Natural killer cell treated with Interleukin-12 subunit alpha and Interleukin-12 subunit beta and Interleukin-15 and Interleukin-18, amount 100 ng/mL, for 72 hours (primary cell): Measurements from ENCODE around the gene ZMIZ1. TPM values are rescaled to one million over a fixed set of nuclear protein-coding genes. Genes with fewer than 3 reads are reported as not detected.

ENCODE experiments used
- ATAC-seq, 2 donors: fragments of 150-1000 bp; cut with Tn5 transposase in 1 of 2; sonication (Bioruptor Pico), chemical (Tn5 transposase) in 1 of 2; 2 replicates each; pipeline ENCODE4 v1.10.0; 2021
- DNase-seq: peaks from one replicate; pipeline ENCODE4 v3.0.0; 2022; ENCODE audit warnings: low spot score
- H3K27ac Mint-ChIP-seq, 2 donors: 1 replicate in 1 of 2; 2 replicates in 1 of 2; pipeline ENCODE4 v1.8.0; 2022; ENCODE audit warnings: mixed read lengths in 2 of 2, mild to moderate bottlenecking in 1 of 2, moderate library complexity in 1 of 2
- H3K27me3 Mint-ChIP-seq, 2 donors: 1 replicate in 1 of 2; 2 replicates in 1 of 2; pipeline ENCODE4 v1.8.0; 2022; ENCODE audit warnings: mixed read lengths in 2 of 2
- H3K36me3 Mint-ChIP-seq: one replicate; pipeline ENCODE4 v1.8.0; 2022; ENCODE audit warnings: mixed read lengths
- H3K4me1 Mint-ChIP-seq, 2 donors: 1 replicate in 1 of 2; 2 replicates in 1 of 2; pipeline ENCODE4 v1.8.0; 2022; ENCODE audit warnings: low read depth in 2 of 2, mixed read lengths in 2 of 2, mild to moderate bottlenecking in 1 of 2
- H3K4me3 Mint-ChIP-seq: one replicate; pipeline ENCODE4 v1.8.0; 2022; ENCODE audit warnings: mixed read lengths
- H3K9me3 Mint-ChIP-seq: 2 replicates; pipeline ENCODE4 v1.8.0; 2022; ENCODE audit warnings: mixed read lengths
- total RNA-seq, 2 donors: library from RNA; stranded (reverse); gene quantifications; one replicate each; pipeline ENCODE4 v1.2.3, GENCODE V29; 2022

ZMIZ1 gene
- total RNA-seq, 2 donors from 2014 or later = 49.7 to 54.4 TPM

DNA sequence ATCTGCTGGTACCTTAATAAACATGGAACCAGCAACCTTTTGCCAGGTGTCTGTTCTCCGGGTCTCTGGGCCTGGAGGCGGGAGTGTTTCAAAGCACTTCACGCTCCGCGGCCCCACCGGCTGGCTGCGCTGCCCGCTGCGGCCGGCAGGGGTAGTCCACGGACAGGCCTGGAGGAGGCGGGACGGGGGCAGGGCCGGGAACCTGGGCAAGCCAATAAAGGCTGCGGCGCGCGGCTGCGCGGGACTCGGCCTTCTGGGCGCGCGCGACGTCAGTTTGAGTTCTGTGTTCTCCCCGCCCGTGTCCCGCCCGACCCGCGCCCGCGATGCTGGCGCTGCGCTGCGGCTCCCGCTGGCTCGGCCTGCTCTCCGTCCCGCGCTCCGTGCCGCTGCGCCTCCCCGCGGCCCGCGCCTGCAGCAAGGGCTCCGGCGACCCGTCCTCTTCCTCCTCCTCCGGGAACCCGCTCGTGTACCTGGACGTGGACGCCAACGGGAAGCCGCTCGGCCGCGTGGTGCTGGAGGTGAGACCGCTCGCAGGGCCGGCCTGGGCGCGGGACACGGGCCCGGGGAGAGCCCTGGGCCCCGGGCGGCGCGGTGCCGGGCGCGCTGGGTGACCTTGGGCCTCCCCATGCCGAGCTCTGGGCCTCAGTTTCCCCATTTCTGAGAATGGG is 278.6 kb downstream of the ZMIZ1 start, which contains the start of gene PPIF:
Gene PPIF (plus strand): TSS at position 244 of the 668 bp plus-strand sequence. CDS start 80 bp downstream, at position 324.
- H3K27me3 Mint-ChIP-seq = no peaks in the 10 kb centered on the region
- peaks cover 12% of the 10 kb centered on the region for H3K36me3 Mint-ChIP-seq
- peaks cover 41 to 44% of the 10 kb centered on the region in 2 donors for H3K4me1 Mint-ChIP-seq
- H3K4me3 Mint-ChIP-seq = peak within 1 kb of the TSS; percentile 94
- no peaks in the 10 kb centered on the region for H3K9me3 Mint-ChIP-seq
- ATAC-seq = peak; percentile 90 to 94
- DNase-seq = peak; percentile 96
- peak within 1 kb of the TSS; percentile 92 to 98 for H3K27ac Mint-ChIP-seq

DNA sequence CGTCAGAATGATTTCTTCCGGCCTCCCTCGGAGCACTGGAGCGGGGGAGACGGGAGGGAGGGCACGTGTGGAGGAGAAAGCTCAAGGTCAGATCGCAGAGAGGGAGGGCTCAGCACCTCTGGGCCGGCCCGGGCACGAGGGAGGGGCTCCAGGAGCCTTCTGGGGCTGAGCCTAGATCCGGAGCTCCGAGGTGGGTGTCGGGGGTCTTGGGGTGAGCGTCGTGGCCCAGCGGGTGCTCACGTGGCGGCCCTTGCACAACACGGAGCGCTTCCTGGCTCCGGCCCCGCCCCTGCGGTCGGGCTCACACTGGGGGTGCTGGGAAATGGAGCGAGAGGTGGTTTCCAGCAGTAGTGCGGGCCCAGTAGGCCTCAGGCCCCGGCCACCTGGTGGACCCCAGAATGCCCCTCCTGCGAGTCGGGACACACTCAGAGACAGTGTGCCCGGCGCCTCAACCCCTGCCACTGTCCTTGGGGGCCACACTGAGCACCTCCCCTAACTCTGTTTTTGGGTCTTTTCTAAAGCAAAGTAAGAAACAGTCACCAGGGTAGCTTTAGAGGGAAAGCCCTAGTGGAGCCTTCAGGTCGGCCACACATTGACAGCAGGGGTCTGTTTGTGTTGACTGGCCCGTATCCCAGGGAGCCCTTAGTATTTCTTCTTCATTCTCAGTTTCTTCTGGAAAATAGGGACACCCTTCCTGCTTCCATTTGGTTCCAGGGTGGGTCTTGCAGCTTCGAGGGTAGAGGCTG is 279.3 kb downstream of the ZMIZ1 start:
- no peaks in the 10 kb centered on the region for H3K9me3 Mint-ChIP-seq
- no peaks in the 10 kb centered on the region for H3K27me3 Mint-ChIP-seq
- peak; percentile 74 to 81 for ATAC-seq
- peaks cover 43 to 46% of the 10 kb centered on the region in 2 donors for H3K4me1 Mint-ChIP-seq
- peaks cover 14% of the 10 kb centered on the region for H3K36me3 Mint-ChIP-seq
- H3K4me3 Mint-ChIP-seq = peak overlapping the region; percentile 94
- peak overlapping the region; percentile 92 to 98 for H3K27ac Mint-ChIP-seq
- peak; percentile 92 for DNase-seq

DNA sequence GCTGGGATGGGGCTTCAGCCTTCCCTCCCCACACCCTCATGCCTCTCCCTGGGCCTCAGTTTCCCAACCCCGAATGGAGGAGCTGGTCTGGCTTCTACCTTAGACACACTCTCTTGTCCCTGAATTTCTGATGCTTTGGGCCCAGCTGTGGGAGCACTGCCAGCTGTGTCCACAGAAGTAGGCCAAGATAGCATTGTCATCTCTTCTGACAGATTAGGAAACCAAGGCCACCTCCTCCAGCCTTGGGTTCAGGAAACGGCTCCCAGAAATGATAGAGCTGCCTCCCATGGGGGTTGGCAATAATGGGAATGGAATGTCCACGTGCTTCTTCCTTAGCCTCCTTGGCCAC is 279.8 kb downstream of the ZMIZ1 start:
- H3K27ac Mint-ChIP-seq = peak overlapping the region; percentile 92 to 98
- peaks cover 19% of the 10 kb centered on the region for H3K36me3 Mint-ChIP-seq
- H3K27me3 Mint-ChIP-seq = no peaks in the 10 kb centered on the region
- peak overlapping the region; percentile 94 for H3K4me3 Mint-ChIP-seq
- ATAC-seq = no peak
- no peaks in the 10 kb centered on the region for H3K9me3 Mint-ChIP-seq
- H3K4me1 Mint-ChIP-seq = peaks cover 46 to 47% of the 10 kb centered on the region in 2 donors
- no peak for DNase-seq

DNA sequence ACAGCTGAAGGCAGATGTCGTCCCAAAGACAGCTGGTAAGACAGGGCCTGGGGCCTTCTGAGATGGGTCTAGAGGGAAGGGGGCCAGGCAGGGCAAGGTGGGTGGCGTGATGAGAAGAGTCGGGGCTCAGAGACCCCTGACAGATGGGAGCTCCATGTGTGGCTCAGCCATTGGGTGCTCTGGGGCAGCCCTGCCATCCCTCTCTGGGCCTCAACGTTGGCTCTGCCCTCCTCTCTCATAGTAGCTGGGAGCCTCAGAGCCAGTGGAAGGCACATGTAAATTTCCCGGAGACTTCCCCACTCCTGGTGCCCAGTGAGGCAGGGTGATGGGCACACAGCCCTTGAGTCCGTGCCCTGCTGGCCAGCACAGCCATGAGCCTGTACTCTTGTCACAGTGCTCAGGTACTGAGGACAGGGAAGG is 280.3 kb downstream of the ZMIZ1 start:
- ATAC-seq (no peak), DNase-seq (no peak)
- Mint-ChIP-seq H3K27ac (peak overlapping the region; percentile 92 to 98), H3K27me3 (no peaks in the 10 kb centered on the region), H3K36me3 (peaks cover 24% of the 10 kb centered on the region), H3K9me3 (no peaks in the 10 kb centered on the region), H3K4me3 (peak overlapping the region; percentile 94), H3K4me1 (peaks cover 46 to 48% of the 10 kb centered on the region in 2 donors)

DNA sequence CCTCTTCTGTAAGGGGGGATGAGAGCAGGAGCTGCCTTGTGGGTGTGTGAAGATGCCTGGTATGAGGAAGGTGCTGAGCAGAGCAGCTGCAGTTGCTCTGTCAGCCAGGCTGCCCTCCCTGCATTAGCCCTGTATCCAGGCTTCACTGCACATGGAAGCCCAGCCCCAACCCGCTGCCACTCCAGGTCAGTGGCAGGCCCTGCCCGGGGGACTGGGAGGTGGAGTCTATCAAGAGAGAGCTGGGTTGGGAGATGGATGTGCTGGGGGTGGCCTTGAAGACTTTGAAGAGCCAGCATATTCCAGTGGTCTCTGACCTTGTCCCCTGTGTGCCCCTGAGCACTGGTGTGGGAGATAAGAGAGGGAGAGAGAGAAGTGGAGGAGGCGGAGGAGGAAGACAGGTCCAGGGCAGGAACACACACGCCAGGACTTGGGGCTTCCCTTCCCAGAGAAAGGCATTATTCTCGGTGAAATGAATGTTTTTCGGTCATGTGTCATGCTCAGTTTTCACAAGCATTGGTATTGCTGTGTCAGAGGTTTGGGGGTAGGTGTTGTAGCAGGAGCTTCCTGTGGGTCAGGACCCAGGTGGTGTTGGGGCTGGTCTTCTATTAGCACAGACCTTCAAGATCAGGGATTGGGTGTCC is 281.1 kb downstream of the ZMIZ1 start:
- H3K27me3 Mint-ChIP-seq = no peaks in the 10 kb centered on the region
- H3K36me3 Mint-ChIP-seq = peaks cover 32% of the 10 kb centered on the region
- peaks cover 46 to 50% of the 10 kb centered on the region in 2 donors for H3K4me1 Mint-ChIP-seq
- DNase-seq (no peak), ATAC-seq (no peak)
- peak overlapping the region; percentile 94 for H3K4me3 Mint-ChIP-seq
- no peaks in the 10 kb centered on the region for H3K9me3 Mint-ChIP-seq
- H3K27ac Mint-ChIP-seq = peak overlapping the region; percentile 92 to 98

DNA sequence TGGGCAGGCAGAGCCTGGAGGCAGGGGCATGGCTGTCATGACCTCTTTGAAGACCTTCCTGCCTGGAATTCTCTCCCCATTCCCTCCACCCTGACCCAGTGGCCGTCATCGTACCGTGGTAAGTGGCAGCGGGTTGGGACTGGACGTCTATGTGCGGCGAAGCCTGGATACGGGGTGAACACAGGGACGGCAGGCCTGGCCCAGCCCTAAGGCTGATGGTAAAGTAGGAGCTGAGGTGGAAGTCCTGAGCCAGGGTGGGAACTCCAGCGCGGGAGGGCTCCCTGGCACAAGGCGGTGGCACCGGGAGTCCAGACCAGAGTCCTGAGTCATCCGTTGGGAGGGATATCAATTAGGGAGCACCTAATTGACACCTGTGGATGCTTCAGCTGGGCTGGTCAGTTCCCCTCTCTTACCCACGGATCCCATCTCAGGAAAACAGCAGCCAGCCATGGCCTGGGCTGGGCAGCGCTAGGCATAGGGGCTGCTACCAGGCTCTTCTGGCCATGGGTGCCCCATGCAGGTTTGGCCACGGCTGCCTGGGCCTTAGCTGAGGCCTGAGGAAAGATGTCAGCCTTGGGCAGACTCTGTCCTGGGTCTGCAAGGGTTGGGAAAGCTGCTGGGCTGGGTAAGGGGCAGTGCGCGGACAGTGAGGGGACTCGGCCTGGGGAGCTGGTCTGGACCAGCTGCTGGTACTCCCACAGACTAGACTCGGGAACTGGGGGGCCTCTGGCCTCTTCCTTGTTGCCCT is 281.8 kb downstream of the ZMIZ1 start:
- H3K4me3 Mint-ChIP-seq = peak overlapping the region; percentile 94

DNA sequence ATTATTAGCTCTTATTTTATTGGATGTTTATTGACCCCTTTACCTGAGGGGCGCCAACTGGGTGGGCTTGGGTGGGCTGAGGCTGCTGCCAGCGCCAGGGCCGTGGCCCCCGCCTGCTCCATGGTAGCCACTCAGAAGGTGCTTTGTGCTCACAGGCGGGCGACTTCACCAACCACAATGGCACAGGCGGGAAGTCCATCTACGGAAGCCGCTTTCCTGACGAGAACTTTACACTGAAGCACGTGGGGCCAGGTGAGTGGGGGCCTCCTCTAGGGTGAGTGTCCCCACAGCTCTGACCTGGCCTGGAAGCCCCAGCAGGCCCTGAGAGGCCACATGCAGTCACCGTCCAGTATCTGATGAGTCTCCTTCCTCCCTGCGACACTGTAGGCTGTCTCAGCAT is 282.6 kb downstream of the ZMIZ1 start:
- ATAC-seq = no peak
- Mint-ChIP-seq H3K4me3 (peak overlapping the region; percentile 49), H3K9me3 (no peaks in the 10 kb centered on the region), H3K27ac (peak overlapping the region in 1 of 2 donors; percentile 92), H3K27me3 (no peaks in the 10 kb centered on the region), H3K36me3 (peaks cover 47% of the 10 kb centered on the region), H3K4me1 (peaks cover 54 to 58% of the 10 kb centered on the region in 2 donors)
- no peak for DNase-seq

More for the DNA sequence above, 281.8 kb downstream of the ZMIZ1 start:
- no peaks in the 10 kb centered on the region for H3K9me3 Mint-ChIP-seq
- peak overlapping the region; percentile 92 to 98 for H3K27ac Mint-ChIP-seq
- H3K36me3 Mint-ChIP-seq = peaks cover 39% of the 10 kb centered on the region
- no peaks in the 10 kb centered on the region for H3K27me3 Mint-ChIP-seq
- ATAC-seq (no peak), DNase-seq (no peak)
- peaks cover 46 to 51% of the 10 kb centered on the region in 2 donors for H3K4me1 Mint-ChIP-seq

DNA sequence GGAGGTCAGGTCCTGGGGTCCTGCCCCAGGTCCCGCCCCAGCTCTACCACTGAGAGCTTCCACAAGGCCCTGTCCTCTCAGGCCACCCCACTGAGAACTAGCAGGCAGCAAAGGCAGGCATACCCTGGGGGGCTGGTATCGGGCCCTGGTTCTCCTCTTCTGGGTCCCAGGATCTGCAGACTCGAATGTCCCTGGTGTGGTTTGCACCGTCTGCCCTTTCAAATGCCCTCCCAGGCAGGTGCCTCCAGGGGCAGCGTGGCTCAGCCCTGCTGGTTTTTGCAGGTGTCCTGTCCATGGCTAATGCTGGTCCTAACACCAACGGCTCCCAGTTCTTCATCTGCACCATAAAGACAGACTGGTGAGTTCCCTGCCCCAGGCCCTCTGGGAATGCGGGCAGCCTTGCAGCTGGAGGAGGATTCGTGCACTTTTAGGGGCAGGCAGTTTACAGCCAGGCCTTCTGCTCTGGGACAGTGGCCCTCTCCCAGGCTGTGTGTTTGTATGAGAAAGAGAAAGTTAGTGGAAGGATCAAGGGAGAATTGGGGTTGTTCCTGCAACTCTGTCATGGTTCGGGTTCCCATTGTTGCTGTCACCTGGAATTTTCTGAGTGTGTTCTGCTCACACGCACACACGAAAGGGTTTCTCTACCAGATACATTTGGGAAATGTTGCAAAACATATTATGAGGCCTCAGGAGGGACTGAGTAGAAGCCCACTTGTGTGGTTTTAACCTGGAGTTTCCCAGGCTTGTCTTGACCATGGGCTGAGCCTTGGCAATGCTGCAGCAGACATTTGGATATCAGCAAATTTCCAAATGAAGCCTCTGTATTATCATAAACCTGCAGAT is 283.5 kb downstream of the ZMIZ1 start:
- ATAC-seq (no peak), DNase-seq (no peak)
- Mint-ChIP-seq H3K9me3 (no peaks in the 10 kb centered on the region), H3K27me3 (no peaks in the 10 kb centered on the region), H3K4me1 (peaks cover 55 to 61% of the 10 kb centered on the region in 2 donors), H3K27ac (peak overlapping the region in 1 of 2 donors; percentile 92), H3K4me3 (peak overlapping the region; percentile 43), H3K36me3 (peaks cover 51% of the 10 kb centered on the region)

DNA sequence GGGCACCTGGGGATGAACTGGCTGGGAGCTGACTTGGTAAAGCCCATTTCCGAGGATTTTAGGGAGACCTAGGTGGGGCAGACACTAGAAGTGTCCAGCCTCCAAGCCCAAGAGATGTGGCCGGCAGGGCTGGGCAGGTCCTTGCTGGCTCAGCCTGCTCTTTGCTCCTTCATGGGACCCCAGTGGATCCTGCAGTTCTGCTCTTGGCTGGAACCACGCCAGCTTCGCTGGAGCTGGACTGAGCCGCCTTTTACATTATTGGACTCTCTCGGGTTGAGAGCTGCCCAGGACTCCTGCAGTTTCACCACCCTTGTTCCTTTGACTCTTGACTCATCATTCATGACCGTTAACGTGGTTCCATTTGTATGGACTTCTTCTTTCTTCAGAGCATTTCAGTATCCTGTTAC is 284.2 kb downstream of the ZMIZ1 start:
- DNase-seq = no peak
- Mint-ChIP-seq H3K27me3 (no peaks in the 10 kb centered on the region), H3K4me1 (peaks cover 55 to 62% of the 10 kb centered on the region in 2 donors), H3K36me3 (peaks cover 51% of the 10 kb centered on the region), H3K27ac (peak overlapping the region; percentile 67 to 68), H3K4me3 (peak overlapping the region; percentile 46), H3K9me3 (no peaks in the 10 kb centered on the region)
- no peak for ATAC-seq

DNA sequence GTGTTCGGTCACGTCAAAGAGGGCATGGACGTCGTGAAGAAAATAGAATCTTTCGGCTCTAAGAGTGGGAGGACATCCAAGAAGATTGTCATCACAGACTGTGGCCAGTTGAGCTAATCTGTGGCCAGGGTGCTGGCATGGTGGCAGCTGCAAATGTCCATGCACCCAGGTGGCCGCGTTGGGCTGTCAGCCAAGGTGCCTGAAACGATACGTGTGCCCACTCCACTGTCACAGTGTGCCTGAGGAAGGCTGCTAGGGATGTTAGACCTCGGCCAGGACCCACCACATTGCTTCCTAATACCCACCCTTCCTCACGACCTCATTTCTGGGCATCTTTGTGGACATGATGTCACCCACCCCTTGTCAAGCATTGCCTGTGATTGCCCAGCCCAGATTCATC is 285.0 kb downstream of the ZMIZ1 start:
- H3K4me1 Mint-ChIP-seq = peaks cover 52 to 62% of the 10 kb centered on the region in 2 donors
- no peaks in the 10 kb centered on the region for H3K9me3 Mint-ChIP-seq
- DNase-seq (no peak), ATAC-seq (peak in 1 of 2 donors; percentile 2)
- no peaks in the 10 kb centered on the region for H3K27me3 Mint-ChIP-seq
- peak overlapping the region; percentile 67 to 68 for H3K27ac Mint-ChIP-seq
- peaks cover 46% of the 10 kb centered on the region for H3K36me3 Mint-ChIP-seq
- peak overlapping the region; percentile 46 for H3K4me3 Mint-ChIP-seq

DNA sequence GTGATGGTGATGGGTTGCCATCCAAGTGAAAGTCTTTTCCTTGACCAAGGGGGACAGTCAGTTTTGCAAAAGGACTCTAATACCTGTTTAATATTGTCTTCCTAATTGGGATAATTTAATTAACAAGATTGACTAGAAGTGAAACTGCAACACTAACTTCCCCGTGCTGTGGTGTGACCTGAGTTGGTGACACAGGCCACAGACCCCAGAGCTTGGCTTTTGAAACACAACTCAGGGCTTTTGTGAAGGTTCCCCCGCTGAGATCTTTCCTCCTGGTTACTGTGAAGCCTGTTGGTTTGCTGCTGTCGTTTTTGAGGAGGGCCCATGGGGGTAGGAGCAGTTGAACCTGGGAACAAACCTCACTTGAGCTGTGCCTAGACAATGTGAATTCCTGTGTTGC is 285.4 kb downstream of the ZMIZ1 start:
- DNase-seq = no peak

DNA sequence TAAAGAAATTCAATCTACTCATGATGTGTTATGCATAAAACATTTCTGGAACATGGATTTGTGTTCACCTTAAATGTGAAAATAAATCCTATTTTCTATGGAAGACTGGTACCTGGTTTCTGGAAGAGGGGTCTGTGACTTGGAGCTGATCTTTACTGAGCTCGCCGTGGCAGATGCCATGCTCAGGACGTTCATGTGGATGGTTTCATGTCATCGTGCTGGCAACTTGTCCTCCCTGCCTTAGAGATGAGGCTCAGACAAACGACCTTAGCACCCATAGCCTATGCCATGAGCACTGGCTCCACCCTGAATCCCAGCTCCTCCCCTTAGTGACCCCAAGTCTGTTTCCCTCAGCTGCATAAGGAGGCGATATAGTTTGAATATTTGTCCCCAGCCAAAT is 285.8 kb downstream of the ZMIZ1 start:
- peaks cover 43 to 53% of the 10 kb centered on the region in 2 donors for H3K4me1 Mint-ChIP-seq
- H3K27me3 Mint-ChIP-seq = no peaks in the 10 kb centered on the region
- H3K36me3 Mint-ChIP-seq = peaks cover 44% of the 10 kb centered on the region
- peak overlapping the region; percentile 50 to 67 for H3K27ac Mint-ChIP-seq
- peak overlapping the region; percentile 46 for H3K4me3 Mint-ChIP-seq
- no peak for DNase-seq
- ATAC-seq = no peak
- H3K9me3 Mint-ChIP-seq = no peaks in the 10 kb centered on the region

More for the DNA sequence above, 285.4 kb downstream of the ZMIZ1 start:
- H3K4me1 Mint-ChIP-seq = peaks cover 47 to 58% of the 10 kb centered on the region in 2 donors
- peaks cover 44% of the 10 kb centered on the region for H3K36me3 Mint-ChIP-seq
- H3K27ac Mint-ChIP-seq = peak overlapping the region; percentile 50 to 67
- H3K4me3 Mint-ChIP-seq = peak overlapping the region; percentile 46
- H3K27me3 Mint-ChIP-seq = no peaks in the 10 kb centered on the region
- peak in 1 of 2 donors; percentile 43 for ATAC-seq
- no peaks in the 10 kb centered on the region for H3K9me3 Mint-ChIP-seq
